NOMO-1 (cell line): ENCODE results near the gene MBP.

Source experiments
- DNase-seq, 2 experiments: peaks; one replicate each; lab custom pipeline; 2025; ENCODE audit not compliant: unreplicated experiment in 2 of 2; lab: John Stamatoyannopoulos, UW

MBP gene

DNA sequence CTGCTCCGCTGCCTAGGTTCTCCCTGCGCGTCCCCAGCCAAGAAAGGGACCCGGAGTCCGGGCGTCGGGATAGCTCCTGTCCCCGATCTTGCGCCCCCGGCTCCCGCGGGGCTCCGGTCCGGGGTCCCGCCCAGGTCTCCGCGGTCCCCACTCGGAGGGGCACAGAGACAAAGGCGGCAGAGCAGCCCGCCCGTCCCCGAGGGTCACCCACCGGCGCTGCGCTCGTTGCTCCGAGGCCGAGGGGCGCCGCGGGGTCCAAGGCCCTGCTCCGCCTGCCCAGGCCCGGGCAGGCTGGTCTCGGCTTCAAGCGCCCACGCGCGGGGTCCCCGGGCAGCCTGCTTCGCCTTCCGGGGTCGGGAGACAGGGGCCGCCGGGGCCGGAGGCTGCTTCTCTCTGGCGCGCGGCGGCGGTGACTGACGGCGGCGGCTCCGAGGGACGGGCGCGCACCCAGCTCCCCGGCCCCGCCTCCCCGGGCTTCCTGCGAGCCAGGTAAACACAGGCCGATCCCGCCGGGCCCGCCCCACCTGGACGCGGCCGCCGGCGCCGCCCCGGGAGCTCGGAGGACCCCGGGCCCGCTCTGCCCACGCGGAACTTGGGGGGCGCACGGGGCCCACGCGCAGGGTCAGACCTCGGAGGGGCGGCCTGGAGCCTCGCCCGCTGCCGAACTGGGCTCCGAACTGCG, at the start of gene MBP:
TSS of gene MBP (minus strand) at position 415 of the 682 bp plus-strand sequence. CDS start 27,522 bp downstream, outside the sequence.
- DNase-seq: peak; percentile 26 to 43

DNA sequence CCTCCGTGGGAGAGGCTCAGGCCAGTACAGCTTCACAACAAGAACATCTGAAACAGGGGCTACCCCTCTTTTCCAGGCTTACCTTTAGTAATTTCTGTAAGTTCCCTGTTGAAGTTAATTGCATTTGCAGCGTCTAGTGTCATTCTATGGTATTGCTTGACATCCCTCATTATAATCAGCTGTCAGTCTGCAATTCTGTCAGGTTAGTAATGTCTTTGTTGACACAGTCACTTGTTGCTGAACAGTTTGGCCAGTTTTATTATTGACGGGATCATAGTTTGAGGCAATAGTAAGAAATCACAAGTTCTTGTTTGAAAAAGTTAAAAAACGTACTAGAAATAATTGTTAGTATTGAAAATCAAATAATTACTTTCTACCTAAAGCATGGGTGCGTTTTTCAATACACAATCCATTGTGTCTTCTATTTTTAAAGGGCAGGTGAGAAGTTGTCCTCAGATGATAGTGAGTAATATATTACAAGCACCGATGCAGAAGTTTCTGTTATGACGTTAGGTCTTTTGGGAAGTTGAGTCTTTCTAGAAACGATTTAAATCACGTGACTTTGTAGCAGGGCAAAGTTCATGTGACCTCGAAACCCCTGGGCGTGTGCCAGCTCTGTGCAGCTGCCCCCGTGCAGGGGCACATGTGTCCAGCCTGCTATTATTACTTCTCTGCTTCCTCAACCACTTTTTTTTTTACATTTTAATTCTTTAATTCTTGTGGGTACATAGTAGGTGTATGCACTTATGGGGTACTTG, 49.5 kb upstream of the MBP start:
- no peak for DNase-seq

DNA sequence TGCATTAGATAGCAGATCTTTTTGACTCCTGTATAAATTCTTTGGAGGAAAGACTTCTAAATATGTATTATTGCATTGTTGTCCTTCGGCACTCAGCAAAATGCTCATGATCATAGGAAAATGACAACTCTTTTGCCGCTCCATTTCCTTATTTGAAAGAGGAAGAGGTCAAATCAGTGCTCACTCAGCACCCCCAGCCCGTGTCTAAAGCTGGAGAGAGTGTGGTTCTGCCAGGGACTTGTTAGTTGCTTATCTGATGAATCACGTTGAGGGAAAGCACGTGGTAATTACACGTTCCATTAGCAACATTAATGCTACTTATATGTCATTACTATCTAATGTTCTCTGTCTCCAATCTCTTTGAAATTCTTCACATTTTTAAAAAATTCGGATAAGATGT, 46.0 kb upstream of the MBP start:
- peak in 1 of 2 experiments; percentile 27 for DNase-seq

GRCh38 chr18:77177009-77177408, 44.4 kb upstream of the MBP start:
- DNase-seq: no peak

- no peak for DNase-seq
Measured at GRCh38 chr18:77173275-77174030, 40.9 kb upstream of the MBP start.

- no peak for DNase-seq
Measured at GRCh38 chr18:77170890-77171410, 38.4 kb upstream of the MBP start.

GRCh38 chr18:77168811-77169311, 36.3 kb upstream of the MBP start:
- no peak for DNase-seq

DNA sequence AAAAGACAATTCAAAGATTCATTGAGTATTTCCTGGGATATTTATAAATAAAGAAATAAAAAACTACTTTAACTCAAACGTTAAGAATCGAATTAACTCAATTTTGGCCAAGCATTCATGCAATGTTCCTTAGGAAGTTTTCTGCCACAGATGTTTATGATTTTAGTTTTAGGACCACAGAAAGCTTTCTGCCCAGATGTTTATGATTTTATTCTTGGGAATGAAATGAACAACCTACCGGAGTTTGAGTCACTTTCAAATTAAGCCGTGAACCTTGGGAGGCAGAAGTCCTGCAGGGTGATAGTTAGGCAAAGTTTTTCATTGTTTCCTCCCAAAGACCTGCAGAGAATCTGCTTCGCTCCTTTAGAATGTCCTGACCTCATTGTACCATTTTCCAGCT, 34.7 kb upstream of the MBP start:
- DNase-seq: no peak

DNA sequence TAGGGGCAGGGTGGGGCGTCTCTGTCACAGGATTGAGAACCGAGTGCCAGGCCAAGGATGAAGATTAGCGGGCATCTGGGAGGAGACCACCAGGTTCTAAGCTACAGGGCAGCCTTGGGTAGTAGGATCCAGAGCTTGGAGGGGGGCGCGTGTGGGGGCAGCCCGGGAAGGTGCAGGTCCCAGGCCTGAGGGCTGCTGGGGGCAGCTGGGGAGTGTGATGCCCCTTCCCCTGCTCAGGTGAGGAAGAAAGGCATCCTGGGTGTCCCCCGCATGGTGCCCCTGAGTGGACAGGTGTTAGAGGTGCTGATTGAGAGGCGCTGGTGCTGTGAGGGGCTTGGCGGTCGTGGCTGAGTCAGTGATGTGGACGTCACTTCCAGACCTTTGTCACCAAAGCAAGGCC, 33.9 kb upstream of the MBP start:
- no peak for DNase-seq

- no peak for DNase-seq
Measured at GRCh38 chr18:77165503-77166188, 33.1 kb upstream of the MBP start.

DNA sequence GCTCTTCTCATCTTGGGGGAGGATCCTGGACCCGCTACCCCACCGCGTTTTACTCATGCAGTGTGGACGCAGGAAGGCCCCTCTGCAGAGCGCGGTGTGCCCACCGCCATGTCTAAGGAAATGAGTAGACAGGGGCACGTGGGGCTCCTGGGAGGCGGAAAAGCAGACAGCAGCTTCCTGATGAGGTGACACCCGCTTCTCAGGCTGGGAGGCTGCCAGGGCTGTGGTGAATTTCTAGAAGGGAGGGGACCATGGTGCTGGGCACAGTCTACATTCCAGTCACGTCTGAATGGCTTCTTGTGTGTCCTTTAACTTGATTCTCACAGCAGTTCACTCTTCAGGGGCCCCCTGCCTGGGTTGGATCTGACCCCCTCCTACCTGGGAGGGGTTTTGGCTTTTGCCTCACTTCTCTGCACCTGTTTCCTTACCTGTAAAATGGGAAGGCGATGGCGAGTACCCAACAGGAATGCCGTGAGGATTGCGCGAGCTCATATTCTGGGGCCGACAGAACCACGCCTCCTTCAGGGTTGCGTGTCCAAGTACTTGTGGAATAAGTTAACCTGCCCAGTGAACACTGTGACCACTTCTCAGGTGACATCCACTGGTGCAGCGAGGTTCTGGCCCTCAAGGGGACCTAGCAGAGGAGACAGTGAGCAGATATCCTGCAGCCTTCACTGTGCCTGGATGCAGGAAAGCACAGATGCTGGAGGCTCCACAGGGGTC, 32.3 kb upstream of the MBP start:
- no peak for DNase-seq

DNA sequence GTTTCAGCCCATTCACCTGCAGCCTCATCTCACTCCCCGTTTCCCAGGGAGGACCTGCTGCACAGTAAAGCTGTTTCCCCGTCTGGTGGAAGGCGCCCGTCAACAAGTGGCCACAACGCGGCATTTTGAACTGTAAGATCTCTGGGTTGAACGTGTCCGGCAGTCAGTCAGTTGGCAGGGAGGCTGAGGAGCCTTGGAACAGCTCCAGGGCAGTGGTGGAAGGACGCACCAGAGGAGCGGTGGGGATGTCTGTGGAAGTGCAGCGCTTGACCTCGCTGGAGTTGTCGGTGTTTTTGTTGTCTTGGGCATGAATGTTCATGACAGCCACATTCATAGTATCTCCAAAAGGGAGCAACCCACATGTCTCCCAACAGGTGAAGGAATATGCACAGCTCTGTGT, 31.4 kb upstream of the MBP start:
- no peak for DNase-seq

DNA sequence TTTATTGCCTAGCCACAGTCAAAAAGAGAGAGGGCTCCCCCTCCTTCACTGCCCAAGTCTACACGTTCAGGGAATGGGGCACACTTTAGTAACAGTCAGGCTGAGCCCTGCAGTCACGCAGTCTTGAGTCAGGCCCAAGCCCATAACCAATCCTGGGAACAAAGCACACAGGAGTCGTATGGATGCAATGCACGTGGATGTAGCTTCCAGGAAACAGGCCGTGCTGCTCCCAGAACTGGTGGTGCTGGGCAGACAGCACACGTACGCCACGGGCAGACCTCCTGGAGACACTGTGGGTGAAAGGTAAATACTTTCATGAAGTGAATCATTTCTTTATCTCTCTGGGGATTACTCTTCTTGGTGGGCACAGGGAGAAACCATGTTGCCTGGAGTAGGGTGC, 30.0 kb upstream of the MBP start:
- DNase-seq: no peak

- DNase-seq: no peak
Measured at GRCh38 chr18:77161961-77162360, 29.4 kb upstream of the MBP start.

- DNase-seq: peak in 1 of 2 experiments; percentile 9
Measured at GRCh38 chr18:77161383-77161782, 28.8 kb upstream of the MBP start.

- peak; percentile 68 to 78 for DNase-seq
Measured at GRCh38 chr18:77160515-77160914, 27.9 kb upstream of the MBP start.

DNA sequence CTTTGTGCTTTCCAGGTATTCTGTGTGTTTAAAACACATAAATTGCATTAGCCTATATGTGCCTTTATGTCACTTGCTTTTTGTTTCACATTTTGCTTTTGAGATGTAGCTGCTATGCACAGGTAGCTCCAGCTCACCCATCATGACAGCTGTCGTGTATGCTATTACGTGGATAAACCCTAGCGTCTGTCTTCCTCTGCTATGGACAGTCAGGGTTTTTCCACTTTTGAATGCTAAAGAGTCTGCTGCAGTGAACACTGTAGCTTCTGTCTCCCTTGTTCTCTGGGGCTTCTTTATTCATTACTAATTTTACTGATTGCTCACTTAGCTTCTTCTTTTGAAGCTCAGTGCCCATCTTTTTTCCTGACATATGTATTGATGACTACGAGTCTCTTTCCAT, 24.7 kb upstream of the MBP start:
- DNase-seq: no peak

DNA sequence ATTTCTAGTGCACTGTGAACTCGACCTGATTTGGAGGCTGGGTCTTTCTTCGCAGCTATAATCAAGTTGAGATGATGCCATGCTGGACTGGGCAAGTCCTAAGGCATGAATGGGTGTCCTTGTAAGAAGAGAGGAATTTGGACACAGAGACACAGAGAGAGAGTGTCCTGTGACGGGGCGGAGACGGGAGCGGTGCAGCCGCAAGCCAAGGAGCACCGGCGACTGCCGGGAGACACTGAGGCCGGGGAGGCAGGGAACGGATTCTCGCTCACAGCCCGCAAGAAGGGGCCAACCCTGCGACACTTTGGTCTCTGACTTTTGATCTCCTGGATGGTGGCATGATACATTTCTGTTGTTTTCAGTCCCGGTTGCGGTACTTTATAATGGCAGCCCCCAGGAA, 22.4 kb upstream of the MBP start:
- DNase-seq: no peak

GRCh38 chr18:77153404-77153803, 20.8 kb upstream of the MBP start:
- DNase-seq: no peak
